B cell (primary cell): Measurements from ENCODE around the gene NAA10. TPM values are rescaled to one million over a fixed set of nuclear protein-coding genes. Genes with fewer than 3 reads are reported as not detected.
A peak's percentile ranks its signal among the peaks of the same experiment; 100 is the strongest.

Experiments used
- ATAC-seq: fragments of 200-7000 bp; cut with Tn5 transposase; one replicate; pipeline ENCODE4 v1.10.0; 2021; ENCODE audit warnings: low read depth, mild to moderate bottlenecking, moderate number of reproducible peaks, moderate library complexity
- CTCF ChIA-PET: fragments of 350-600 bp; sonication (Branson Sonifier 250); formaldehyde crosslinking; loops from one replicate; lab custom pipeline; 2021; ENCODE audit warnings: antibody characterized with exemption, inconsistent platforms; lab: Charles Lee
- POLR2A ChIA-PET: fragments of 350-600 bp; sonication (Branson Sonifier 250); formaldehyde crosslinking; loops from one replicate; lab custom pipeline; 2021; ENCODE audit warnings: antibody characterized with exemption; lab: Charles Lee
- DNase-seq: peaks from one replicate; pipeline ENCODE4 v3.0.0; 2013
- H2AFZ ChIP-seq: 2 replicates; pipeline ENCODE4 v1.6.1; 2012; ENCODE audit warnings: mild to moderate bottlenecking, low read depth, low read length; ENCODE audit not compliant: insufficient read depth, poor library complexity, severe bottlenecking
- H3K27ac ChIP-seq, 2 donors: 1 replicate in 1 of 2; 2 replicates in 1 of 2; pipeline ENCODE4 v1.5.1; 2012 to 2013; ENCODE audit warnings: low read length in 2 of 2, mild to moderate bottlenecking in 2 of 2, moderate library complexity in 1 of 2
- H3K27me3 ChIP-seq, 4 experiments: fragments of 200-600 bp in 1 of 4; sonication (generic) in 1 of 4; replicated peaks in 1 of 4; 1 replicate in 2 of 4; 2 replicates in 2 of 4; pipeline versions ENCODE4 v1.6.1 to v1.7.0; 2013 to 2016; ENCODE audit warnings: low read length in 3 of 4, mild to moderate bottlenecking in 2 of 4, mixed read lengths in 1 of 4, moderate library complexity in 1 of 4; ENCODE audit not compliant: insufficient read depth in 4 of 4, control insufficient read depth in 3 of 4; ENCODE audit errors: control extremely low read depth in 1 of 4
- H3K36me3 ChIP-seq, 2 experiments: replicated peaks in 1 of 2; 1 replicate in 1 of 2; 2 replicates in 1 of 2; pipeline versions ENCODE4 v1.6.1 to v1.7.1; 2013; ENCODE audit warnings: low read length in 1 of 2; ENCODE audit not compliant: insufficient read depth in 2 of 2, control insufficient read depth in 1 of 2; ENCODE audit errors: control extremely low read depth in 1 of 2, extremely low read depth in 1 of 2
- H3K4me1 ChIP-seq, 2 donors: fragments of 200-600 bp in 1 of 2; sonication (generic) in 1 of 2; 1 replicate in 1 of 2; 2 replicates in 1 of 2; pipeline versions ENCODE4 v1.5.1 to v1.6.1; 2013 to 2017; ENCODE audit warnings: low read length in 2 of 2; ENCODE audit not compliant: control insufficient read depth in 2 of 2, insufficient read depth in 2 of 2
- H3K4me2 ChIP-seq: replicated peaks from 2 replicates; pipeline ENCODE3; 2012; ENCODE audit warnings: mild to moderate bottlenecking, low read depth, low read length; ENCODE audit not compliant: poor library complexity, severe bottlenecking
- H3K4me3 ChIP-seq, 5 experiments: fragments of 200-600 bp in 1 of 5; sonication (generic) in 1 of 5; 1 replicate in 3 of 5; 2 replicates in 2 of 5; pipeline versions ENCODE4 v1.5.1 to v1.7.0; 2011 to 2016; ENCODE audit warnings: low read length in 4 of 5, mild to moderate bottlenecking in 4 of 5, low read depth in 2 of 5, control low read depth in 1 of 5, moderate library complexity in 1 of 5; ENCODE audit not compliant: insufficient read depth in 1 of 5; ENCODE audit errors: control extremely low read depth in 1 of 5, extremely low read depth in 1 of 5
- H3K79me2 ChIP-seq: fragments of 200-600 bp; sonication (generic); one replicate; pipeline ENCODE4 v1.6.0; 2016; ENCODE audit warnings: low read length; ENCODE audit not compliant: control insufficient read depth, insufficient read depth
- H3K9ac ChIP-seq: fragments of 200-600 bp; sonication (generic); 2 replicates; pipeline ENCODE4 v1.6.1; 2017; ENCODE audit warnings: mild to moderate bottlenecking, low read length, moderate library complexity
- H3K9me3 ChIP-seq, 3 donors: one replicate each; pipeline versions ENCODE4 v1.6.1 to v1.7.1; 2013; ENCODE audit warnings: low read length in 2 of 3; ENCODE audit not compliant: control insufficient read depth in 2 of 3, insufficient read depth in 1 of 3; ENCODE audit errors: control extremely low read depth in 1 of 3
- H4K20me1 ChIP-seq: 2 replicates; pipeline ENCODE4 v1.6.0; 2012; ENCODE audit warnings: mild to moderate bottlenecking, low read length; ENCODE audit not compliant: insufficient read depth, control insufficient read depth, poor library complexity, severe bottlenecking
- H3K27ac Mint-ChIP-seq: one replicate; pipeline ENCODE4 v1.8.0; 2021; ENCODE audit warnings: mixed read lengths
- H3K27me3 Mint-ChIP-seq: one replicate; pipeline ENCODE4 v1.8.0; 2021; ENCODE audit warnings: mixed read lengths
- H3K4me1 Mint-ChIP-seq: one replicate; pipeline ENCODE4 v1.8.0; 2021; ENCODE audit warnings: mixed read lengths
- H3K4me3 Mint-ChIP-seq: one replicate; pipeline ENCODE4 v1.8.0; 2021; ENCODE audit warnings: mixed read lengths
- H3K9me3 Mint-ChIP-seq: one replicate; pipeline ENCODE4 v1.8.0; 2022; ENCODE audit warnings: mixed read lengths; ENCODE audit not compliant: insufficient read depth
- CTCF ChIP-seq: fragments of 200-600 bp; IDR thresholded peaks from one replicate; pipeline ENCODE4 v1.8.0; 2022; ENCODE audit warnings: antibody characterized with exemption, mild to moderate bottlenecking
- EZH2 ChIP-seq: IDR thresholded peaks from 2 replicates; pipeline ENCODE4 v1.6.1; 2012; ENCODE audit warnings: borderline replicate concordance, low read depth, mild to moderate bottlenecking, moderate library complexity, low read length; ENCODE audit not compliant: insufficient read depth, poor library complexity, severe bottlenecking
- WGBS: methylation state at CpG from one replicate; pipeline ENCODE4 v1.1.5; 2013; ENCODE audit warnings: missing lambda C conversion rate; ENCODE audit not compliant: insufficient coverage; 5-methylcytosine and 5-hydroxymethylcytosine counted together
- intact Hi-C: fragments of 100-400 bp; cut with micrococcal nuclease; formaldehyde crosslinking; loops from one replicate; pipeline ENCODE4 v1.10.0; 2022
- polyA plus RNA-seq: library from polyadenylated mRNA; depleted of rRNA; stranded (reverse); fragments of >200 nt; gene quantifications from 2 replicates; pipeline ENCODE4 v1.2.3, GENCODE V29; 2012
- total RNA-seq, 2 donors: library from RNA; stranded (reverse); fragments of 120-200 nt in 1 of 2; gene quantifications; 1 replicate in 1 of 2; 2 replicates in 1 of 2; pipeline versions ENCODE4 v1.2.3 to v1.2.4, GENCODE V29; 2013 to 2022

NAA10 gene
- total and polyA plus RNA-seq, 2 donors (not counting 1 experiment from before 2014, with no cell fraction given), result 78.3 to 102 TPM

DNA sequence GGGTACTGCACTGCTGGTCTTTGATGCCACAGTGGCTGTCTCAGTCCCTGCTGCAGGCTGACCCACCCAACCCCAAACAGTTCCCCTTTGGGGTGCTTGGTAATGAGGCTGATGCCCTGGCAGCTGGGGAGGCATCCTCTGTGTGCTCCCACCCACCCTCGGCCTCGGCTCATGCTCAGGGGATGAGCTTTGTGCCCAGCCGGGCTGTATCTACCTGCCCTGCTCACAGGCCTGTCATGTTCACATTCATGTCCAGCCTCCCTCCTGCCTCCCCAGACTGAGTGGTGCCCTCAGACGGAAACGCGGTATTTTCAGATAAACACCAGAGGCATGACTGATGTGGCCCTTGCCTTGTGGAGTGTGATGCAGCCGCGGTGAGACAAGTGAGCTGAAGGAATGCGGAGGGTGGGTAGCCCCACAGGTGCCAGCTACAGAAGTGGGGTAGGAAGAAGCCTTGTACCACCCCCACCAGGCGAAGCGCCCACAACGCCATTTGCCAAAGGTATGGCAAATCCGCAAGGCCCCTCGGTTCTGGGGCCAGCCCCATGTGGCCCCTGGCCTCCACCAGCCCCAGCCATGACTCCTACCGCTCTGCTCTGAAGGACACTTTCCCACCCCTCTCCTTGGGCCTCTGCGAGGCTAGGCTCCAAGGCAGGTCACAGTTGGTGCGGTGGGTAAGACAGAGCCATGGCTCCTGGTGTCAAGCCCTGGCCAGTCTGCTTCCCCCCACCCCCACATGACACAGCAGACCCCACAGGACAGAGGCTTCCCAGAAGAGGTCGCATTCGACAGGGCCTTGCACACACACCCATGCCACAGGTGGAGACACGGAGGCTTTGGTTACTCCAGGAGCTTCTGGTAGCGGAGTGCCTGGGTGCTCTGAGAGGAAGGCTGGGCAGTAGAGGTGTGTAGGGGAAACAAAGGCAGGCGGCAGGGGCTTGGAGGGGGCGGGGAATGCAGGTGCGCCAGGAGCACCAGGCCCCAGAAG, 11.4 kb upstream of the NAA10 start:
- no peak for TF ChIP-seq CTCF
- TF ChIP-seq EZH2, result no peak
- WGBS, result 98% methylated on average over 6 of the region's 24 CpGs
- Histone ChIP-seq H3K4me3 (no peak overlapping the region), H3K4me2 (no peak overlapping the region), H3K9me3 (no peaks in the 10 kb centered on the region), H3K27ac (no peak overlapping the region), H3K9ac (no peak overlapping the region), H2AFZ (no peak overlapping the region), H3K27me3 (no peaks in the 10 kb centered on the region), H3K79me2 (peaks cover 14% of the 10 kb centered on the region), H3K4me1 (peaks cover 12 to 45% of the 10 kb centered on the region in 2 donors), H4K20me1 (no peaks in the 10 kb centered on the region), H3K36me3 (peaks cover 0 to 23% of the 10 kb centered on the region in 2 experiments)
- peaks cover 17% of the 10 kb centered on the region for H3K4me1 Mint-ChIP-seq
- ChIA-PET POLR2A (interaction anchor here (1.0 to 5.8 kb wide), 2 partner anchors 20 to 25 kb away, joined by 4 to 58 read pairs; partner anchors contain the start of gene ARHGAP4), CTCF (interaction anchor here (0.7 to 15.4 kb wide), 14 partner anchors 10 to 1003 kb away, joined by 3 to 325 read pairs (median 4); partner anchors contain the start of genes ARHGAP4, IDH3G, NAA10 and PLXNB3)
- H3K27ac Mint-ChIP-seq, result peak overlapping the region; percentile 26
- no peaks in the 10 kb centered on the region for H3K9me3 Mint-ChIP-seq
- intact Hi-C loops, result no loop called here
- DNase-seq (no peak), ATAC-seq (no peak)
- no peaks in the 10 kb centered on the region for H3K27me3 Mint-ChIP-seq
- no peak overlapping the region for H3K4me3 Mint-ChIP-seq
